Endothelial cell of umbilical vein (primary cell): Measurements from ENCODE around the gene ZNF280C. TPM values are rescaled to one million over a fixed set of nuclear protein-coding genes. Genes with fewer than 3 reads are reported as not detected.

ENCODE experiments used
- BruUV-seq: library from RNA; stranded (reverse); fragments of 400-500 nt; replicated peaks from 2 replicates; lab custom pipeline; 2021; lab: Mats Ljungman, UMichigan
- CTCF ChIA-PET: fragments of 300-600, 350-600 bp; sonication (Branson Sonifier 250); formaldehyde crosslinking; loops from one replicate; lab custom pipeline; 2021; ENCODE audit warnings: antibody characterized with exemption, inconsistent platforms; lab: Charles Lee
- POLR2A ChIA-PET: fragments of 300-600, 350-600 bp; sonication (Branson Sonifier 250); formaldehyde crosslinking; loops from one replicate; lab custom pipeline; 2021; ENCODE audit warnings: antibody characterized with exemption, inconsistent platforms; lab: Charles Lee
- DNase-seq: peaks from one replicate; pipeline ENCODE4 v3.0.0-alpha.2; 2011; ENCODE audit warnings: low read depth, low spot score
- FAIRE-seq: peaks from 2 replicates; lab custom pipeline; 2011; peaks lifted over from hg19 to GRCh38; lab: Jason Lieb, UNC
- H2AFZ ChIP-seq: 2 replicates; pipeline ENCODE4 v1.6.0; 2012; ENCODE audit warnings: low read depth, low read length, control low read depth, inconsistent platforms
- H3K27ac ChIP-seq: 2 replicates; pipeline ENCODE4 v1.5.1; 2011; ENCODE audit warnings: low read depth, mild to moderate bottlenecking, control low read depth, low read length, moderate library complexity; ENCODE audit not compliant: insufficient read depth
- H3K27me3 ChIP-seq, 2 experiments: 2 replicates each; pipeline versions ENCODE4 v1.6.0 to v1.6.1; 2011; ENCODE audit warnings: low read length in 2 of 2, mixed read lengths in 1 of 2; ENCODE audit not compliant: control insufficient read depth in 2 of 2, insufficient read depth in 2 of 2
- H3K36me3 ChIP-seq, 2 experiments: 2 replicates in 1 of 2; 3 replicates in 1 of 2; pipeline ENCODE4 v1.5.1; 2011; ENCODE audit warnings: low read length in 2 of 2, mild to moderate bottlenecking in 1 of 2, moderate library complexity in 1 of 2; ENCODE audit not compliant: control insufficient read depth in 2 of 2, insufficient read depth in 2 of 2; ENCODE audit errors: extremely low read depth in 1 of 2
- H3K4me1 ChIP-seq: 3 replicates; pipeline ENCODE4 v1.5.1; 2011; ENCODE audit warnings: mild to moderate bottlenecking, low read length; ENCODE audit not compliant: control insufficient read depth, insufficient read depth; ENCODE audit errors: extremely low read depth
- H3K4me2 ChIP-seq: 2 replicates; pipeline ENCODE4 v1.6.1; 2011; ENCODE audit warnings: low read length, control low read depth, mixed read lengths; ENCODE audit not compliant: insufficient read depth
- H3K4me3 ChIP-seq, 3 experiments: fragments of 200-600 bp in 1 of 3; sonication (generic), shearing (Covaris generic) in 1 of 3; replicated peaks in 1 of 3; 2 replicates each; pipeline ENCODE4 v1.5.1; 2011 to 2016; ENCODE audit warnings: control low read depth in 3 of 3, low read length in 3 of 3, mild to moderate bottlenecking in 2 of 3, inconsistent platforms in 1 of 3, low read depth in 1 of 3, moderate library complexity in 1 of 3; ENCODE audit not compliant: insufficient read depth in 1 of 3
- H3K79me2 ChIP-seq: 2 replicates; pipeline ENCODE4 v1.6.0; 2012; ENCODE audit warnings: low read length, inconsistent platforms; ENCODE audit not compliant: control insufficient read depth, insufficient read depth
- H3K9ac ChIP-seq: replicated peaks from 2 replicates; pipeline ENCODE3; 2011; ENCODE audit warnings: low read length, control low read depth; ENCODE audit not compliant: insufficient read depth; ENCODE audit errors: extremely low read depth
- H3K9me1 ChIP-seq: replicated peaks from 3 replicates; pipeline ENCODE4 v1.6.0; 2011; ENCODE audit warnings: mild to moderate bottlenecking, low read length; ENCODE audit not compliant: control insufficient read depth, insufficient read depth; ENCODE audit errors: extremely low read depth
- H3K9me3 ChIP-seq: replicated peaks from 2 replicates; pipeline ENCODE4 v1.5.1; 2012; ENCODE audit warnings: low read length, inconsistent platforms; ENCODE audit not compliant: control insufficient read depth, insufficient read depth
- H4K20me1 ChIP-seq: replicated peaks from 2 replicates; pipeline ENCODE3; 2011; ENCODE audit warnings: mild to moderate bottlenecking, low read length; ENCODE audit not compliant: control insufficient read depth, insufficient read depth; ENCODE audit errors: extremely low read depth
- EZH2 ChIP-seq: IDR thresholded peaks from 2 replicates; pipeline ENCODE4 v1.6.1; 2012; ENCODE audit warnings: borderline replicate concordance, low read depth, mild to moderate bottlenecking, moderate library complexity, low read length, inconsistent platforms; ENCODE audit not compliant: severe bottlenecking
- FOS ChIP-seq: IDR thresholded peaks from 2 replicates; pipeline ENCODE4 v1.6.1; 2011; ENCODE audit warnings: mild to moderate bottlenecking, low read length, moderate library complexity, borderline replicate concordance; ENCODE audit not compliant: insufficient read depth
- GATA2 ChIP-seq: IDR thresholded peaks from 2 replicates; pipeline ENCODE4 v1.7.0; 2011; ENCODE audit warnings: low read depth, mild to moderate bottlenecking, moderate library complexity, mixed read lengths, low read length; ENCODE audit not compliant: insufficient read length, insufficient read depth
- JUN ChIP-seq: IDR thresholded peaks from 2 replicates; pipeline ENCODE4 v1.6.1; 2011; ENCODE audit warnings: borderline replicate concordance, low read depth; ENCODE audit not compliant: insufficient read length, insufficient read depth
- MAX ChIP-seq: IDR thresholded peaks from 2 replicates; pipeline ENCODE4 v1.6.1; 2011; ENCODE audit not compliant: insufficient read depth, insufficient read length
- MYC ChIP-seq: IDR thresholded peaks from one replicate; pipeline ENCODE4 v1.6.1; 2011; ENCODE audit warnings: mild to moderate bottlenecking, low read depth, low read length
- POLR2A ChIP-seq: IDR thresholded peaks from 2 replicates; pipeline ENCODE4 v1.6.1; 2012; ENCODE audit warnings: low read depth, mild to moderate bottlenecking, control low read depth, low read length
- POLR2AphosphoS5 ChIP-seq: IDR thresholded peaks from 2 replicates; pipeline ENCODE4 v1.6.1; 2012; ENCODE audit warnings: low read depth, mild to moderate bottlenecking, control low read depth, low read length, moderate library complexity; ENCODE audit not compliant: insufficient read depth
- dilution Hi-C: fragments of 300-500 bp; cut with MboI; formaldehyde crosslinking; loops from one replicate; pipeline ENCODE4 v1.15.0; 2019; ENCODE audit warnings: low sequenced_read_pairs; ENCODE audit not compliant: extremely low pct_ligation_motif_present
- intact Hi-C: fragments of 100-400 bp; cut with micrococcal nuclease; formaldehyde crosslinking; loops from one replicate; pipeline ENCODE4 v1.10.0; 2022
- polyA plus RNA-seq, 4 experiments: library from polyadenylated mRNA; depleted of rRNA in 3 of 4; stranded (reverse) in 3 of 4; unstranded in 1 of 4; fragments of >200 nt; gene quantifications; 2 replicates each; pipeline versions ENCODE4 v1.2.1 to v1.2.3, GENCODE V29; 2011 to 2012; ENCODE audit warnings: missing spikeins in 1 of 4
- total RNA-seq: library from RNA; stranded (reverse); gene quantifications from 2 replicates; pipeline ENCODE4 v1.2.3, GENCODE V29; 2021
- TF ChIP-seq, protein P1 (sequence below), 2 donors: IDR thresholded peaks; 1 replicate in 1 of 2; 2 replicates in 1 of 2; pipeline ENCODE4 v1.5.1; 2011; ENCODE audit warnings: low read length in 2 of 2, mild to moderate bottlenecking in 2 of 2, moderate library complexity in 2 of 2, control low read depth in 1 of 2, inconsistent platforms in 1 of 2, low read depth in 1 of 2; ENCODE audit not compliant: insufficient read depth in 1 of 2; ENCODE audit errors: extremely low read depth in 1 of 2

Gene ZNF280C
- total and polyA plus RNA-seq, 2 donors (not counting 3 experiments of a cell fraction or from before 2014, with no cell fraction given), result 3.2 to 7.7 TPM

DNA sequence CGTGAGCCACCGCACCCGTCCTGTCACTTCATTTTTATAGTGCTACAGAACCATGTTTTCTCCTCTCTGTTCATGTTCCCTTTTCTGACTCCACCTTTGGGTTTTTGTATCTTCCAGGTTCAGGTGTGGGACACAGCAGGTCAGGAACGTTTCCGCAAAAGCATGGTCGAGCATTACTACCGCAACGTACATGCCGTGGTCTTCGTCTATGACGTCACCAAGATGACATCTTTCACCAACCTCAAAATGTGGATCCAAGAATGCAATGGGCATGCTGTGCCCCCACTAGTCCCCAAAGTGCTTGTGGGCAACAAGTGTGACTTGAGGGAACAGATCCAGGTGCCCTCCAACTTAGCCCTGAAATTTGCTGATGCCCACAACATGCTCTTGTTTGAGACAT is 84.5 kb downstream of the ZNF280C start:
- CTCF ChIA-PET, result no interaction called here
- no peak for DNase-seq
- Histone ChIP-seq H3K9ac (no peak overlapping the region), H3K79me2 (no peaks in the 10 kb centered on the region), H3K27ac (no peak overlapping the region), H2AFZ (no peak overlapping the region), H3K4me2 (no peak overlapping the region), H3K4me1 (no peaks in the 10 kb centered on the region), H3K4me3 (no peak overlapping the region), H3K9me3 (no peaks in the 10 kb centered on the region), H4K20me1 (no peaks in the 10 kb centered on the region), H3K9me1 (no peaks in the 10 kb centered on the region), H3K36me3 (no peaks in the 10 kb centered on the region), H3K27me3 (no peaks in the 10 kb centered on the region)
- TF ChIP-seq GATA2 (no peak), FOS (no peak), MAX (no peak), POLR2AphosphoS5 (no peak), POLR2A (no peak), JUN (no peak), EZH2 (no peak), MYC (no peak)
- TF ChIP-seq, protein P1, sequence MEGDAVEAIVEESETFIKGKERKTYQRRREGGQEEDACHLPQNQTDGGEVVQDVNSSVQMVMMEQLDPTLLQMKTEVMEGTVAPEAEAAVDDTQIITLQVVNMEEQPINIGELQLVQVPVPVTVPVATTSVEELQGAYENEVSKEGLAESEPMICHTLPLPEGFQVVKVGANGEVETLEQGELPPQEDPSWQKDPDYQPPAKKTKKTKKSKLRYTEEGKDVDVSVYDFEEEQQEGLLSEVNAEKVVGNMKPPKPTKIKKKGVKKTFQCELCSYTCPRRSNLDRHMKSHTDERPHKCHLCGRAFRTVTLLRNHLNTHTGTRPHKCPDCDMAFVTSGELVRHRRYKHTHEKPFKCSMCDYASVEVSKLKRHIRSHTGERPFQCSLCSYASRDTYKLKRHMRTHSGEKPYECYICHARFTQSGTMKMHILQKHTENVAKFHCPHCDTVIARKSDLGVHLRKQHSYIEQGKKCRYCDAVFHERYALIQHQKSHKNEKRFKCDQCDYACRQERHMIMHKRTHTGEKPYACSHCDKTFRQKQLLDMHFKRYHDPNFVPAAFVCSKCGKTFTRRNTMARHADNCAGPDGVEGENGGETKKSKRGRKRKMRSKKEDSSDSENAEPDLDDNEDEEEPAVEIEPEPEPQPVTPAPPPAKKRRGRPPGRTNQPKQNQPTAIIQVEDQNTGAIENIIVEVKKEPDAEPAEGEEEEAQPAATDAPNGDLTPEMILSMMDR (IDR thresholded peaks at IDR 0.05; ENCODE audit: extremely low read depth in 1 of 2, insufficient read depth in 1 of 2, low read depth in 1 of 2, low read length in 2 of 2), result no peak
- no peak for FAIRE-seq
- dilution Hi-C loops, result no loop called here
- POLR2A ChIA-PET, result no interaction called here
- no TSS peak for BruUV-seq
- intact Hi-C loops, result no loop called here
